ENCODE results near the gene GMPS.
"Not testable (repeated sequence)": the region's sequence is repeated elsewhere in the genome, so short reads cannot be mapped to it uniquely, and the experiment has no call there.

Gene GMPS

GRCh38 chr3:155948476-155948875, 78.0 kb downstream of the GMPS start:
- no peak for ATAC-seq
- no peaks in the 10 kb centered on the region for H3K27me3 Mint-ChIP-seq
- H3K9me3 Mint-ChIP-seq = no peaks in the 10 kb centered on the region
- H3K27ac Mint-ChIP-seq = no peak overlapping the region
- no peaks in the 10 kb centered on the region for H3K4me1 Mint-ChIP-seq
- no peak overlapping the region for H3K4me3 Mint-ChIP-seq
- no peaks in the 10 kb centered on the region for H3K36me3 Mint-ChIP-seq

GRCh38 chr3:155949453-155950217, 79.2 kb downstream of the GMPS start:
- no peaks in the 10 kb centered on the region for H3K36me3 Mint-ChIP-seq
- no peak overlapping the region for H3K4me3 Mint-ChIP-seq
- no peaks in the 10 kb centered on the region for H3K4me1 Mint-ChIP-seq
- no peak overlapping the region for H3K27ac Mint-ChIP-seq
- no peak for ATAC-seq
- peaks cover 2% of the 10 kb centered on the region for H3K9me3 Mint-ChIP-seq
- no peaks in the 10 kb centered on the region for H3K27me3 Mint-ChIP-seq

DNA sequence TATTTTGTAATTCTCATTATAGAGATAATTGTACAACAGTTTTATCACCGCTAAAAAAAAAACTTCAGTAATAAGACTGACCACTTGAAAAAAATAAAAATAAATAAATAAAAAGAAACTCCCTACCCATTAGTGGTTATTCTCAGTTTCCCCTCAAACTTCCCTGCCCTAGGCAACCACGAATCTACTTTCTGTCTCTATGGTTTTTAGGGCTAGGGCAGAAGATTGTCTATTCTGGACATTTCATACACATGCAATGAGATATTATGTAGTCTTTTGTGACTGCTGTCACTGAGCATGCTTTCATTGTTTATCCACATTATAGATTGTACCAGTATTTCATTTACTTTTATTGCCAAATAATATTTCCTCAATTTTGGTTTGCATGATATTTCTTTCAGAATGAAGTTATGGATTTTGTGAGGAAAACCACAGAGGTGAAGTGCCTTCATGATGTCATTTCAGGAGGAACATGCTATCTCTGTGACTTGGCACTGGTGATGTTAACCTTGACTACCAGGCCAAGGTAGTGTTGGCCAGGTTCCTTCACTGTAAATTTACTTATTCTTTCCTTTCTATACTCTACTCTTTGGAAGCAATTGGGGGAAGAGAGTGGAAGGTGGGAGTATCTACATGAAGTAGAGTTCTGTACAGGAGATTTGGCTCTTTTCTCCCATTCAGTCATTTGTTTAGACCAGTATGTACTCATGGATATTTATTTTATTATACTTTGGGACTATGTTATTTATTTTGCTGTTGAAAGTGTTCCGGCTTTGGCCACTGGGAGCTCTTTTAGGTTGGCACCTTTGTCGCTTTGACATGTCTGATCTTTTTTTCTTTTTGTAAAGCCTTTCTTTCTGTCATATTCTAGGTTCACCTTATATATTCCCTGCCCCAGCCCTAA, 86.3 kb downstream of the GMPS start:
- Mint-ChIP-seq H3K27me3 (no peaks in the 10 kb centered on the region), H3K9me3 (peaks cover 8% of the 10 kb centered on the region), H3K4me3 (no peak overlapping the region), H3K4me1 (no peaks in the 10 kb centered on the region), H3K36me3 (no peaks in the 10 kb centered on the region), H3K27ac (no peak overlapping the region)
- no peak for ATAC-seq

DNA sequence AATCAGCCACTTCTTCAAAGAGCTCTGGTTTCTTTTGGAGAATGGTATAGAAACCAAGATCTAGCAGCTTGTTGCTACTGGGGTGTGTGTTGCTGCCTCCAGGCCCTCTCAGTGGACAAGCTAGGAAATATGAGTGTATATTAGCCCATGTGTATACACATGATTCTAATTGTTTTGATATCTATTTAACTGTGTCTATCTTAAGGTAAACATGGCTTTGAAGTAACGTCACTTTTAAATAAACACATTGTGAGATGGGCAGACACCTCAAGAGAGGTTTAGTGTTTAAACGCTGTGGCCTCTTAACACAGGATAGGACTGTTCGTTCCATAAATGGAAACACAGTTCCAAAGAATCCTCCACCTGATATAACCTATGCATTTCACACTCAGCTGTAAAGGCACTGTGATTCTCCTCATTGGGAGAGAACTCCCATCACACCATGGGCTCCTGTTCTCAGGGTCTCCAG, 87.0 kb downstream of the GMPS start:
- H3K4me1 Mint-ChIP-seq = no peaks in the 10 kb centered on the region
- H3K4me3 Mint-ChIP-seq = no peak overlapping the region
- no peak overlapping the region for H3K27ac Mint-ChIP-seq
- no peak for ATAC-seq
- H3K9me3 Mint-ChIP-seq = peaks cover 10% of the 10 kb centered on the region
- H3K27me3 Mint-ChIP-seq = no peaks in the 10 kb centered on the region
- no peaks in the 10 kb centered on the region for H3K36me3 Mint-ChIP-seq

GRCh38 chr3:155958676-155959075, 88.2 kb downstream of the GMPS start:
- no peak overlapping the region for H3K4me3 Mint-ChIP-seq
- peaks cover 14% of the 10 kb centered on the region for H3K9me3 Mint-ChIP-seq
- ATAC-seq = no peak
- H3K27ac Mint-ChIP-seq = no peak overlapping the region
- H3K36me3 Mint-ChIP-seq = no peaks in the 10 kb centered on the region
- H3K27me3 Mint-ChIP-seq = no peaks in the 10 kb centered on the region
- no peaks in the 10 kb centered on the region for H3K4me1 Mint-ChIP-seq

GRCh38 chr3:155960060-155960459, 89.6 kb downstream of the GMPS start:
- H3K27ac Mint-ChIP-seq = no peak overlapping the region
- H3K9me3 Mint-ChIP-seq = peaks cover 12% of the 10 kb centered on the region
- H3K4me3 Mint-ChIP-seq = no peak overlapping the region
- no peaks in the 10 kb centered on the region for H3K27me3 Mint-ChIP-seq
- ATAC-seq = no peak
- no peaks in the 10 kb centered on the region for H3K4me1 Mint-ChIP-seq
- H3K36me3 Mint-ChIP-seq = no peaks in the 10 kb centered on the region

- not testable (repeated sequence) for H3K4me3 Mint-ChIP-seq, H3K27ac Mint-ChIP-seq, ATAC-seq, H3K4me1 Mint-ChIP-seq, H3K36me3 Mint-ChIP-seq, H3K27me3 Mint-ChIP-seq
- peaks cover 14% of the 10 kb centered on the region for H3K9me3 Mint-ChIP-seq
These were observed 90.6 kb downstream of the GMPS start for GRCh38 chr3:155961044-155961443.

DNA sequence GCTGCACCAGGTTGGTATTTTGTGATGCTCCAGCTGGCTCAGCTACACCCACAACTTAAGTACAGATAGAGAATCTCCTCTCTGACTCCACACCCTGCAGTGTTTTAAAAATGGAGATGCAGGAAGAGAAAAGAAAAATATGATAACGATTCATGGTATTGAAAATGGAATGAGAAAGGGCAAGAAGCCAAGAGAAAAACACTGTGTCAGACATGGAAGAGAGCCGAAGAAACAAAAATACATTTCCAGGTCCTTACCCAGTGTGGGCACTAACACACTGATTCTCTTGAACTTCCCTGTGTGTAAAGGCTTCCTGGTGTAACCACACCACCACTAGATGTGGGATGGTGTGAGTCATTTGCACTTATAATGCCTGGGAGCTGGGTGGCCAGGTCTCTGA, 93.1 kb downstream of the GMPS start:
- no peaks in the 10 kb centered on the region for H3K4me1 Mint-ChIP-seq
- peaks cover 17% of the 10 kb centered on the region for H3K9me3 Mint-ChIP-seq
- no peak overlapping the region for H3K4me3 Mint-ChIP-seq
- no peak overlapping the region for H3K27ac Mint-ChIP-seq
- no peaks in the 10 kb centered on the region for H3K36me3 Mint-ChIP-seq
- H3K27me3 Mint-ChIP-seq = no peaks in the 10 kb centered on the region
- ATAC-seq = no peak

DNA sequence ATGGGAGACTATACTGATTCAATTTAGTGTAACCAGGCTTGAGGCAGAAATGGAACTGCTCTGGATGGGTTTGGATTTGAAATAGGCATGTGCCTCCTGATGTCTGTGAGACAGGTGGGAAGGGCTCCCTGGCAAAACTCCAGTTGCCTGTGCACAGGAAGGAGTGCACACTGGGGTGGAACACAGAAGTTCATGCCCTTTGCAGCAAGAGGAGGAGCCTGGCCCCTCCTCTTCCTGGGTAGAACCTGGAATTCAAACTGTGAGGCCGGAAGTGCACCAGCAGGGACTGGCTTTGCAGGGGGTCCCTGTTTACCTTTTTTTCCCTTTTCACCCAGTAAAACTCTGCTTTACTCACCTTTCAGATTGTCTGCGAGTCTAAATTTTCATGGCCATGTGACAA, 99.9 kb downstream of the GMPS start:
- no peak for ATAC-seq
- Mint-ChIP-seq H3K4me3 (no peak overlapping the region), H3K27ac (no peak overlapping the region), H3K36me3 (no peaks in the 10 kb centered on the region), H3K27me3 (no peaks in the 10 kb centered on the region), H3K4me1 (peaks cover 9% of the 10 kb centered on the region), H3K9me3 (peaks cover 10% of the 10 kb centered on the region)

DNA sequence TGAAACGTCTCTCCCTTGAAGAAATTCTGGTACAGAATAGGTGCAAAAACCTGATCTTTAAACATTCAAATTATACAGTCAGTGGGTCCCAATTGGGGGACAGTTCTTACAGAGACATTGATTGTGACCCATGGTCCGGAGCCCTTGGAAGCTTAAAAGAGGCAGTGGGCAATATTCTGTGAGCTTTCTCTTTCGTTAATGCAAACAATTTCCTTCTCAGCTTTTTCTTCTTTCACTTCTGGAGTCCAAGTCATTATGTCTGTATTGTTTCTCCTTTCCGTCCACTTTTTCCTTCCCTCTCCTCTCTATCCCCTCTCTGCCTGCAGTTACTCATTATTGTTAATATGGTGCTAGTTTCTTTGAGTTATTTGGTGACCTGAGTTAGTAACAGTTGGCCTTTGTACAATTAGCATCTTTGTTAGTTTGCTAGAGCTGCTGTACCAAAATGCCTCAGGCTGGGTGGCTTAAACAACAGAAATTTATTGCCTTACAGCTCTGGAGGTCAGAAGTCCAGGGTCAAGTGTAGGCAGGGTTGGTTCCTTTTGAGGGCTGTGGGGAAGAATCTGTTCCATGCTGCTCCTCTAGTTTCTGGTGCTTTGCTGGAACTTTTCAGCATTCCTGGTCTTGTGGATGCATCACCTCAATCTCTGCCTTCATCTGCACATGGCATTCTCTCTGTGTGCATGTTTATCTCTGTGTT, 102.6 kb downstream of the GMPS start:
- no peak overlapping the region for H3K27ac Mint-ChIP-seq
- no peaks in the 10 kb centered on the region for H3K27me3 Mint-ChIP-seq
- H3K4me3 Mint-ChIP-seq = peak overlapping the region; percentile 4
- H3K9me3 Mint-ChIP-seq = peaks cover 5% of the 10 kb centered on the region
- ATAC-seq = no peak
- H3K4me1 Mint-ChIP-seq = peaks cover 9% of the 10 kb centered on the region
- no peaks in the 10 kb centered on the region for H3K36me3 Mint-ChIP-seq

DNA sequence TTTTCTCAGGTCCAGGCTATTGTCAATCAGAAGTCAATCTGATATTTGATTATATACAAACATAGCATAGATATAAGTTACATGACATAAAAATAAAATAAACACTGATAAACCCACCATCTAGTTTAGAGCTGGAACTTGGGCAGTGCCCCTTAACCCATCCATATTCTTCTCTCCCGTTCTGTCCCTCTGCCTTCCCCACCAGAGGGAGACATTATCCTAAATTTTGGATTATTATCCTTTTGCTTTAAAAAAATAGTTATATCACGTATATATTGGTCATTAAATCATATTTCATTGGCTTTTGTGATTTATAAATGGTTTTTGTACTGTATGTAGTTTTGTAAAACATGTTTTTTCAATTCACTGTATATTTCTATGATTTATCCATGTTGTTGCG, 107.9 kb downstream of the GMPS start:
- H3K4me1 Mint-ChIP-seq = peaks cover under 1% of the 10 kb centered on the region
- H3K27ac Mint-ChIP-seq = no peak overlapping the region
- ATAC-seq = no peak
- H3K4me3 Mint-ChIP-seq = no peak overlapping the region
- no peaks in the 10 kb centered on the region for H3K36me3 Mint-ChIP-seq
- no peaks in the 10 kb centered on the region for H3K27me3 Mint-ChIP-seq
- H3K9me3 Mint-ChIP-seq = no peaks in the 10 kb centered on the region

- ATAC-seq = no peak
- no peak overlapping the region for H3K4me3 Mint-ChIP-seq
- no peaks in the 10 kb centered on the region for H3K36me3 Mint-ChIP-seq
- no peaks in the 10 kb centered on the region for H3K4me1 Mint-ChIP-seq
- no peaks in the 10 kb centered on the region for H3K9me3 Mint-ChIP-seq
- no peaks in the 10 kb centered on the region for H3K27me3 Mint-ChIP-seq
- H3K27ac Mint-ChIP-seq = no peak overlapping the region
These were observed 109.3 kb downstream of the GMPS start for GRCh38 chr3:155979746-155980145.

DNA sequence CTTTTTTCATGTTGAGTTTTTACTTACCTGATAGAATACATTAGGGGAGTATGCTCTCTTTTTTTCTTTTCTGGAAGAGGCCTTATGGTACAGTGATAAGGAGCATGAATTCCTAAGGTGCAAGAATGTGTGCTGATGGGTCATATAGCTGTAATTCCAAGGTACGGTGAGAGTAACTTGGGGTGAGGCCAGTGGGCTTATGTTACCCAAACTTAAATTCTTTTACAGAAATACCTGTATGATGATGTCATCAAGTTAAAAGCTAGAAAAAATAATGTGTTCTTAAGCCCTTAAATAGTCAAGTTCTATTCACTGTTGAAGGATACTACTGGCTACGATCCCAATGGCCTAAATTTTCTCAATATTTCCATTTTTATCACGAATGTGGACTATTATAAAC, 111.2 kb downstream of the GMPS start:
- H3K36me3 Mint-ChIP-seq = no peaks in the 10 kb centered on the region
- no peak for ATAC-seq
- H3K4me1 Mint-ChIP-seq = no peaks in the 10 kb centered on the region
- no peaks in the 10 kb centered on the region for H3K9me3 Mint-ChIP-seq
- H3K4me3 Mint-ChIP-seq = no peak overlapping the region
- H3K27me3 Mint-ChIP-seq = peaks cover 8% of the 10 kb centered on the region
- no peak overlapping the region for H3K27ac Mint-ChIP-seq

GRCh38 chr3:155983834-155984474, 113.5 kb downstream of the GMPS start:
- Mint-ChIP-seq H3K27ac (no peak overlapping the region), H3K4me1 (no peaks in the 10 kb centered on the region), H3K36me3 (no peaks in the 10 kb centered on the region), H3K9me3 (no peaks in the 10 kb centered on the region), H3K27me3 (peaks cover 17% of the 10 kb centered on the region), H3K4me3 (no peak overlapping the region)
- no peak for ATAC-seq
